Measurements from ENCODE around the gene EIF2B5. TPM values are rescaled to one million over a fixed set of nuclear protein-coding genes. Genes with fewer than 3 reads are reported as not detected.
A peak's percentile ranks its signal among the peaks of the same experiment; 100 is the strongest.

Gene EIF2B5
- total RNA-seq, 5 donors from 2014 or later (not counting 1 experiment from before 2014, with no cell fraction given): 57.8 to 74.3 (median 72.3) TPM

GRCh38 chr3:184188080-184188479, 52.9 kb downstream of the EIF2B5 start:
- Mint-ChIP-seq H3K27me3 (no peaks in the 10 kb centered on the region), H3K4me3 (peak overlapping the region; percentile 97 to 99 (median 97)), H3K36me3 (peaks cover 43% of the 10 kb centered on the region), H3K27ac (no peak overlapping the region), H3K4me1 (peaks cover 46% of the 10 kb centered on the region in 3 donors), H3K9me3 (no peaks in the 10 kb centered on the region)
- DNase-seq (no peak), ATAC-seq (replicated peaks in 1 of 4) (no peak)
- Histone ChIP-seq H3K36me3 (ENCODE audit: control insufficient read depth in 2 of 2, extremely low read depth in 1 of 2, insufficient read depth in 1 of 2, low read length in 1 of 2) (peaks cover 19 to 67% of the 10 kb centered on the region in 2 donors), H3K27me3 (replicated peaks in 1 of 2; ENCODE audit: control insufficient read depth in 2 of 2, extremely low read depth in 1 of 2, insufficient read depth in 2 of 2, low read length in 1 of 2) (no peaks in the 10 kb centered on the region), H3K9me3 (no peaks in the 10 kb centered on the region), H3K4me3 (ENCODE audit: control insufficient read depth in 1 of 2, extremely low read depth in 1 of 2, low read length in 1 of 2) (no peak overlapping the region), H3K27ac (ENCODE audit: low read length) (no peak overlapping the region), H3K4me1 (ENCODE audit: control insufficient read depth in 1 of 2, extremely low read depth in 1 of 2, insufficient read depth in 2 of 2, low read length in 2 of 2) (peaks cover 9 to 30% of the 10 kb centered on the region in 2 experiments)
- CTCF ChIA-PET: interaction anchor here (0.5 to 1.2 kb wide), 3 partner anchors 40 to 298 kb away, joined by 3 to 4 read pairs (median 3); no protein-coding TSS in a partner anchor
- WGBS (ENCODE audit: insufficient coverage): 97% methylated on average over 12 of the region's 17 CpGs
- POLR2A ChIA-PET: no interaction called here

- 100% methylated on average over 9 of the region's 13 CpGs for WGBS (ENCODE audit: insufficient coverage)
- Histone ChIP-seq H3K4me3 (ENCODE audit: control insufficient read depth in 1 of 2, extremely low read depth in 1 of 2, low read length in 1 of 2) (no peak overlapping the region), H3K36me3 (ENCODE audit: control insufficient read depth in 2 of 2, extremely low read depth in 1 of 2, insufficient read depth in 1 of 2, low read length in 1 of 2) (peaks cover 19 to 67% of the 10 kb centered on the region in 2 donors), H3K4me1 (ENCODE audit: control insufficient read depth in 1 of 2, extremely low read depth in 1 of 2, insufficient read depth in 2 of 2, low read length in 2 of 2) (peaks cover 9 to 30% of the 10 kb centered on the region in 2 experiments), H3K9me3 (no peaks in the 10 kb centered on the region), H3K27me3 (replicated peaks in 1 of 2; ENCODE audit: control insufficient read depth in 2 of 2, extremely low read depth in 1 of 2, insufficient read depth in 2 of 2, low read length in 1 of 2) (no peaks in the 10 kb centered on the region), H3K27ac (ENCODE audit: low read length) (no peak overlapping the region)
- no peak for DNase-seq
- CTCF ChIA-PET: no interaction called here
- POLR2A ChIA-PET: no interaction called here
- H3K36me3 Mint-ChIP-seq: peaks cover 50% of the 10 kb centered on the region
- no peaks in the 10 kb centered on the region for H3K27me3 Mint-ChIP-seq
- no peaks in the 10 kb centered on the region for H3K9me3 Mint-ChIP-seq
- ATAC-seq (replicated peaks in 1 of 4): no peak
- H3K27ac Mint-ChIP-seq: no peak overlapping the region
- H3K4me1 Mint-ChIP-seq: peaks cover 46% of the 10 kb centered on the region in 3 donors
- peak overlapping the region in 1 of 3 donors; percentile 2 for H3K4me3 Mint-ChIP-seq
Observed at GRCh38 chr3:184189421-184189820, 54.3 kb downstream of the EIF2B5 start.

GRCh38 chr3:184192889-184193288, 57.7 kb downstream of the EIF2B5 start:
- H3K27me3 ChIP-seq (replicated peaks in 1 of 2; ENCODE audit: control insufficient read depth in 2 of 2, extremely low read depth in 1 of 2, insufficient read depth in 2 of 2, low read length in 1 of 2): no peaks in the 10 kb centered on the region
- H3K27ac Mint-ChIP-seq: no peak overlapping the region
- H3K36me3 Mint-ChIP-seq: peaks cover 54% of the 10 kb centered on the region
- H3K4me3 Mint-ChIP-seq: no peak overlapping the region
- peaks cover 19 to 81% of the 10 kb centered on the region in 2 donors for H3K36me3 ChIP-seq (ENCODE audit: control insufficient read depth in 2 of 2, extremely low read depth in 1 of 2, insufficient read depth in 1 of 2, low read length in 1 of 2)
- peaks cover 0 to 8% of the 10 kb centered on the region in 2 experiments for H3K4me1 ChIP-seq (ENCODE audit: control insufficient read depth in 1 of 2, extremely low read depth in 1 of 2, insufficient read depth in 2 of 2, low read length in 2 of 2)
- ATAC-seq (replicated peaks in 1 of 4) (no peak), DNase-seq (no peak)
- H3K27me3 Mint-ChIP-seq: no peaks in the 10 kb centered on the region
- H3K9me3 ChIP-seq: no peaks in the 10 kb centered on the region
- no peak overlapping the region for H3K4me3 ChIP-seq (ENCODE audit: control insufficient read depth in 1 of 2, extremely low read depth in 1 of 2, low read length in 1 of 2)
- POLR2A ChIA-PET: no interaction called here
- no peak overlapping the region for H3K27ac ChIP-seq (ENCODE audit: low read length)
- peaks cover 17 to 22% (median 21%) of the 10 kb centered on the region in 3 donors for H3K4me1 Mint-ChIP-seq
- 98% methylated on average over 10 of the region's 10 CpGs for WGBS (ENCODE audit: insufficient coverage)
- CTCF ChIA-PET: no interaction called here
- no peaks in the 10 kb centered on the region for H3K9me3 Mint-ChIP-seq

GRCh38 chr3:184193991-184194539, 58.9 kb downstream of the EIF2B5 start:
- Mint-ChIP-seq H3K27ac (no peak overlapping the region), H3K36me3 (peaks cover 49% of the 10 kb centered on the region), H3K4me3 (no peak overlapping the region), H3K9me3 (no peaks in the 10 kb centered on the region), H3K27me3 (no peaks in the 10 kb centered on the region), H3K4me1 (peaks cover 5 to 10% (median 10%) of the 10 kb centered on the region in 3 donors)
- Histone ChIP-seq H3K36me3 (ENCODE audit: control insufficient read depth in 2 of 2, extremely low read depth in 1 of 2, insufficient read depth in 1 of 2, low read length in 1 of 2) (peaks cover 19 to 69% of the 10 kb centered on the region in 2 donors), H3K9me3 (no peaks in the 10 kb centered on the region), H3K27ac (ENCODE audit: low read length) (no peak overlapping the region), H3K27me3 (replicated peaks in 1 of 2; ENCODE audit: control insufficient read depth in 2 of 2, extremely low read depth in 1 of 2, insufficient read depth in 2 of 2, low read length in 1 of 2) (no peaks in the 10 kb centered on the region), H3K4me1 (ENCODE audit: control insufficient read depth in 1 of 2, extremely low read depth in 1 of 2, insufficient read depth in 2 of 2, low read length in 2 of 2) (no peaks in the 10 kb centered on the region), H3K4me3 (ENCODE audit: control insufficient read depth in 1 of 2, extremely low read depth in 1 of 2, low read length in 1 of 2) (no peak overlapping the region)
- 99% methylated on average over 7 of the region's 9 CpGs for WGBS (ENCODE audit: insufficient coverage)
- ChIA-PET CTCF (no interaction called here), POLR2A (no interaction called here)
- no peak for DNase-seq
- no peak for ATAC-seq (replicated peaks in 1 of 4)

Other genes starting within 250 kb of the EIF2B5 start
- 10 to 100 TPM; 17.6 to 34.3 (median 30.2) TPM for gene ABCC5, start 117.5 kb upstream of the EIF2B5 start, total RNA-seq
- not detected for gene HTR3D, start 103.6 kb upstream of the EIF2B5 start, total RNA-seq
- not detected for gene HTR3C, start 82.3 kb upstream of the EIF2B5 start, total RNA-seq
- not detected for gene HTR3E, start 38.3 kb upstream of the EIF2B5 start, total RNA-seq
- 10 to 100 TPM; 33.8 to 60.2 (median 51.2) TPM for gene DVL3, start 20.0 kb downstream of the EIF2B5 start, total RNA-seq
- gene AP2M1, start 39.5 kb downstream of the EIF2B5 start, total RNA-seq: 100 to 1,000 TPM; 124 to 196 (median 188) TPM
- 100 to 1,000 TPM; 112 to 145 (median 125) TPM for gene ABCF3, start 50.8 kb downstream of the EIF2B5 start, total RNA-seq
- gene VWA5B2, start 94.2 kb downstream of the EIF2B5 start, total RNA-seq: under 1 TPM in 3 of 5 donors, not detected in 2; 0.10 to 0.23 (median 0.16) TPM
- 10 to 100 TPM; 18.7 to 43.1 (median 39.9) TPM for gene ALG3, start 113.6 kb downstream of the EIF2B5 start, total RNA-seq
- 1 to 10 TPM in 4 of 5 donors, under 1 TPM in 1; 0.37 to 4.0 (median 2.3) TPM for gene EEF1AKMT4, start 114.3 kb downstream of the EIF2B5 start, total RNA-seq
- gene CAMK2N2, start 126.2 kb downstream of the EIF2B5 start, total RNA-seq: under 1 TPM in 1 of 5 donors, not detected in 4; 0.19 TPM
- gene ECE2, start 140.7 kb downstream of the EIF2B5 start, total RNA-seq: not detected
- 100 to 1,000 TPM; 134 to 151 (median 149) TPM for gene PSMD2, start 163.9 kb downstream of the EIF2B5 start, total RNA-seq
- gene EIF4G1, start 179.2 kb downstream of the EIF2B5 start, total RNA-seq: 100 to 1,000 TPM; 232 to 290 (median 271) TPM
- 10 to 100 TPM in 3 of 5 donors, 1 to 10 TPM in 2; 8.3 to 13.8 (median 11.9) TPM for gene FAM131A, start 202.2 kb downstream of the EIF2B5 start, total RNA-seq
- gene CLCN2, start 226.2 kb downstream of the EIF2B5 start, total RNA-seq: 1 to 10 TPM; 3.2 to 5.9 (median 4.6) TPM
- 10 to 100 TPM; 33.0 to 75.1 (median 53.3) TPM for gene POLR2H, start 226.4 kb downstream of the EIF2B5 start, total RNA-seq
- gene THPO, start 242.8 kb downstream of the EIF2B5 start, total RNA-seq: not detected
- gene CHRD, start 244.7 kb downstream of the EIF2B5 start, total RNA-seq: under 1 TPM in 1 of 5 donors, not detected in 4; 0.28 TPM

Data from T-cell (primary cell).